DND-41 (cell line): ENCODE data around the gene CNTN5.

ENCODE experiments used
- CTCF ChIP-seq: IDR thresholded peaks from 2 replicates; pipeline ENCODE4 v1.5.1; 2012; ENCODE audit warnings: borderline replicate concordance, low read length, moderate library complexity, mild to moderate bottlenecking; ENCODE audit not compliant: poor library complexity, severe bottlenecking; ENCODE audit errors: extremely low read depth
- EZH2 ChIP-seq: IDR thresholded peaks from 3 replicates; pipeline ENCODE4 v1.6.1; 2012; ENCODE audit warnings: borderline replicate concordance, low read depth, mild to moderate bottlenecking, moderate library complexity, low read length, inconsistent platforms; ENCODE audit not compliant: severe bottlenecking

GRCh38 chr11:99277281-99277680, 256.5 kb downstream of the CNTN5 start:
- TF ChIP-seq CTCF (no peak), EZH2 (no peak)
